GM18511 (cell line): ENCODE measurements around the gene DLL3.

Experiments
- ATAC-seq: cut with Tn5 transposase; IDR thresholded peaks from one replicate; pipeline ENCODE4 v1.9.1; 2021; ENCODE audit warnings: mild to moderate bottlenecking, moderate library complexity; ENCODE audit not compliant: unreplicated experiment

The DLL3 gene

DNA sequence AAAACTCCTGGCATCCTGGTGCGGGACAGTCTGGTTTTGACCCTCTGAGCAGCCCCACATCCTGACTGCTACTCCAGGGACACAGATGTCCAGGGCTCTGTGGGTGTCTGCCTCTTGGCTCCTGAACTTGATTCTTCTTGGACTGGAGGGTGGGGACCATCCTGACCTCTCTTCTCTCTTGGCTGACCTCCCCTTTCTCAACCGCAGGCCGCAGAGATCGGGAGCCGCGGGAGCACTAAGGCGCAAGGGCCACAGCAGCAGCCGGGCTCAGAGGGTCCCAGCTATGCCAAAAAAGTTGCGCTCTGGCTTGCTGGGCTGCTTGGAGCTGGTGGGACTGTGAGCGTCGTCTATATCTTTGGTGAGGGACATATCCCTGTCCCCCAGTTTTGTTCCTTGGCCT, 17.1 kb upstream of the DLL3 start:
- ATAC-seq, result no peak

DNA sequence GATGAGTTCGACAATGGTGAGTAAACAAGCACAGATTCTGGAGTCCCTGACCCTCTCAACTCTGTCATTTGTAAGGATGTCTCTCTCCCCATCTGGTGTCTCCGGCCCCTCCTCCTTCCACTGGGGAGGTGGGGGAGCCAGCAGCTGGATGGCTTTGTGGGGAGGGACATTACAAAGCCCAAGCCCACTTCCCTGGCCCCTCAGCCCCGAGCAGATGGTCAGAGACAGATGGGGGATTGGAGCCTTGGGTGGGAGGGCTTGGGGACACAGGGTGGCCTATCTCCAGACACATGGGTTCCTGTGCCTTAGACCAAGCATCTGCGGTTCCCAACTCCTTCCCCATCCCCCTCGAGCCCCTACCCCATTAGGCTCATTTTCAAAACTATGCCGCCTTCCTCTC, 15.6 kb upstream of the DLL3 start:
- ATAC-seq, result no peak

- ATAC-seq, result no peak
These were observed 9.0 kb upstream of the DLL3 start for GRCh38 chr19:39489756-39490155.

DNA sequence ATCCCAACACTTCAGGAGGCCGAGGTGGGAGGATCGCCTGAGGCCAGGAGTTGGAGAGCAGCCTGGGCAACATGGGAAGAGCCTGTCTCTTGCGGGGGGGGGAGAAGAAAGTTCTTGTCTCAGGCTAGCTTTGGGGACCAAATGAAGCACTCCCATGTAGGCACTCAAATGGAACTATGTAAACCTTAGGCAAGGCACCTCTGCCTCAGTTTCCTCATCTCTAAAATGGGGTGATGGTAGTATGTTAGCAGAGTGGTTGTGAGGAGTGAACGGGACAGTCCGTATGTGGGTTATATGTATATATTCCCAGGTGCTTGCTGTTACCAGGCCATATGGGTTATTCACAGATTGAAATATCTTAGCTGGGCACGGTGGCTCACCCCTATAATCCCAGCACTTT, 6.5 kb upstream of the DLL3 start:
- ATAC-seq, result no peak

DNA sequence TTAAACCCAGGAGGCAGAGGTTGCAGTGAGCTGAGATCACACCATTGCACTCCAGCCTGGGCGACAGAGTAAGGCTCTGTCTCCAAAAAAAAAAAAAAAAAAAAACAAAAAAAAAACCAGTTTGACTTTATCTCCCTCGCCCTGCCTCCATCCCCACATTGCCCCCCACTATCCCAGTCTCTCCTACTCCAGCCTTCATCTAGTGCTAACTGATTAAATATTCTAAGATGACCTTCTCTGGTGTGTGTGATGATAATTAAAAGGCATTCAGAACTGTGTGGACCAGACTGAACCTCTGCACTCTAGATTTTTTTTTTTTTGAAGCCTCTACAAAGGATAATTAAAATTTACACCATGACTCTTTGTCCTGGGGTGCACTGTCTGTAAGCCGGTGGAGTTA, 6.0 kb upstream of the DLL3 start:
- ATAC-seq, result no peak

GRCh38 chr19:39494661-39495060, 4.1 kb upstream of the DLL3 start:
- ATAC-seq, result no peak

DNA sequence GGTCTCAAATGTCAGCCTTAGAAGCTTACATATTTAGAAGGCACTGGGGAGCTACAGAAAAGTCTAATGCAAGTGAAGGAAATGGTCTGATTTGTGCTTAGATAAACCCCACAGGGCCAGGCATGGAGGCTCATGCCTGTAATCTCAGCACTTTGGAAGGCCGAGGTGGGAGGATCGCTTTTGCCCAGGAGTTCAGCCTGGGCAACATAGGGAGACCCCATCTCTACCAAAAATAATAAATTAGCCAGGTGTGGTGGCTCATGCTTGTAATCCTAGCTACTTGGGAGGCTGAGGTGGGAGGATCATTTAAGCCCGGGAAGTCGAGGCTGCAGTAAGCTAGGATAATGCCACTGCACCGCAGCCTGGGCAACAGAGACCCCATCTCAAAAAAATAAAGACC, 2.7 kb upstream of the DLL3 start:
- no peak for ATAC-seq

DNA sequence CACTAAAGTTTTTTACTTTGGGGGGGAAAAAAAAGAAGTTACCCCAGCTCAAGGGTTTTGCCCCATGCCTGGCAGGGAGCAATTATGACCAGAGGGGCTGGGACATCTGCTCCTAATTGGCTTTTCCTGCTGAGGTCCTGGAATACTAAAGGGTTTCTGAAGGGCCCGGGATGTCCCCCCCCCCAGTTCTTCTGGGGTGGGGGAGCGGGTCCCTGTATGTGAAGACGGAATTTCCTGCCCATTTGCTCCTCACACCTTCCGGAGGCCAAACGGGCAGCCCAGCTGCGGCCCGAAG, 1.1 kb upstream of the DLL3 start:
- no peak for ATAC-seq

DNA sequence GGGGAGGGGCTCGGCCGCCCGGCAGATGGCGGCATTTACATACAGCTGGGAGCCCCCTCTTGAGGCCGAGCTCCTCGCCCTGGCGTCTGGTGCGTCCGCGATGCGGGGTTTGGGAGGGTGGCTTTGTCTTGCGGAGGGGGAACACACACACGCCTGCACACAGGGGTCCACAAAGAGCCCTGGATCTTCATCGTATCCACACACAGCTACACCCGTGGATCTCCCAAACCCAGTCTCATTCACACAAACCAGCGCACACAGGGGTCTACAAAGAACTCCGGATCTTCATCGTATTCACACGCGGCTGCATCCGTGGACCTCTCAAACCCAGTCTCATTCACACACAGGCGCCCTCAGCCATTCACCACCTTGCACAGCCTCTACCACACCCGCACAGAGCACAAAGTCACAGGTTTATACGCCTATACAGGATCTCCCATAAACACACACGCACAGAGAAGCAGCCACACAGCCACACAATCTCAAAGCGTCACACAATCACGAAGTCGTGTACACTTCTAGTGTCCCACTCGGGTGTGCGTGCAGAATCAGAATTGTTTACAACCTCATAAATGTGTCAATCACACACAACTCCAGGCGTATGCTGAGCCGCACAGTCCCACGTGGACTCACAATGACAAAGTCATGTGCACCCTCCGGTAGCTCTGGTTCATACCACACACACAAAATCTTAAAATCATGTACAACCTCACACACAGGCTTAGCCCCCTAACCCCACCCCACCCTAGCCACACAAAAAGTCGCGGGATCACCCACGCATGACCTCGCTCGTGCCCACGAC, 550 bp upstream of the DLL3 start:
- no peak for ATAC-seq

DNA sequence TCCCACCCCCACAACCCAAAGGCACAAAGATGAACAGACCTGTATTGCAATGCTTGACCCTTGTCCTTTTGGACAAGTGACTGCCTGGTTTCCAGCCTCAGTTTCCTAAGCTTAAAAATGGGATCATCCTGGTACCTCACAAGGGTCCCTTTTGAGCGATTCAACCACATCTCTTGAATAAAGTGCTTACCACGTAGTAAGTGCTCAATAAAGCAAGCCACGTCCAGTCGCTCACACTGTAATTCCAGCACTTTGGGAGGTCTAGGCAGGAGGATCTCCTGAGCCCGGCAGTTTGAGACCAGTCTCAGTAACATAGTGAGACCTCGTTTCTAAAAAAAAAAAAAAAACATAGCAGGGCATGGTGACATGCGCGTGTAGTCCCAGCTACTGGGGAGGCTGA, 1.2 kb downstream of the DLL3 start:
- no peak for ATAC-seq

- ATAC-seq, result no peak
These were observed 1.8 kb downstream of the DLL3 start for GRCh38 chr19:39500543-39500942.

- no peak for ATAC-seq
These were observed 2.6 kb downstream of the DLL3 start for GRCh38 chr19:39501340-39501739.

DNA sequence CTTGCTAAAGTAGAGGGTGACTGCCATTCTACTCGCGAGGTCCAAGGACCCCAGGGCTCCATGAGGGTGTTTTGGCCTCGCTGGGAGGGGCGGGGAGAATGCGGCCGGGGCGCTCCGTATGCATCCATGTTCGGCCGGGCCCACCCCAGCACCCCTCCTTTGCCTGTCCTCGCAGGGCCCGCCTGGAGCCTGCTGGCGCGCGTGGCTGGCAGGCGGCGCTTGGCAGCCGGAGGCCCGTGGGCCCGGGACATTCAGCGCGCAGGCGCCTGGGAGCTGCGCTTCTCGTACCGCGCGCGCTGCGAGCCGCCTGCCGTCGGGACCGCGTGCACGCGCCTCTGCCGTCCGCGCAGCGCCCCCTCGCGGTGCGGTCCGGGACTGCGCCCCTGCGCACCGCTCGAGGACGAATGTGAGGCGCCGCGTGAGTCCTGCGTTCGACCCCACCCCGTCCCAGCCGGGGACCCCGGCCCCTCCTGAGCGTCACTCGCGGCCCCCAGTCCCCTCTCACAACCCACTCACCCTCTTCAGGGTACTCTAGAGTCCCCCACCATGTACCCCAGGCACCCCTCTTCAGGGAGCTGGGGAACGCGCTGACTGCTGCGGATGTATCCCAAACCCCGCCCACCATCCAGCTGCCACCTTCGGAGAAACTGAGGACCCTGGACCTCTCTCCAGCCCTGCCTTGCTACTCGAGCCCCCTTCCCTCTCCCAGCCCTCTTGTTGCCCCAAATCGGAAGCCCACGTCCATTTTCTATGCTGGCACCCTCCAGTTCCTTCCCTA, 4.1 kb downstream of the DLL3 start:
- ATAC-seq, result no peak

DNA sequence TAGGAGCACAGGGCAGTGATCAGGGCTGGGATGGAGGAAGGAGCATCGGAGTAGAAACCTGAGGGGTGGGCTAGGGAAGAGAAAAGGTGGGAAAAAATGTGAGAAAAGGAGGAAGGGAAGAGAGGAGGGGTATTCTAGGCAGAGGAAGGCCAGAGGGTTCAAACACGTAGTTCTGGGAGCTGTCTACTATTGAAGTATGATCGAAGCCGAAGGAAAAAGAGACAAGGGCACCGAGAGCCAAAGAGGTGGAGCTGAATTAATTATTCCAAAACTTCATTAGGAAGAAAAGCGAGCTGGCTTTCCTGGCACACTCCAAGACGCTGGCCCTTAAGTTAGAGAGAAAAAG, 7.8 kb downstream of the DLL3 start:
- ATAC-seq, result no peak

- ATAC-seq, result no peak
These were observed 8.4 kb downstream of the DLL3 start for GRCh38 chr19:39506944-39507714.

DNA sequence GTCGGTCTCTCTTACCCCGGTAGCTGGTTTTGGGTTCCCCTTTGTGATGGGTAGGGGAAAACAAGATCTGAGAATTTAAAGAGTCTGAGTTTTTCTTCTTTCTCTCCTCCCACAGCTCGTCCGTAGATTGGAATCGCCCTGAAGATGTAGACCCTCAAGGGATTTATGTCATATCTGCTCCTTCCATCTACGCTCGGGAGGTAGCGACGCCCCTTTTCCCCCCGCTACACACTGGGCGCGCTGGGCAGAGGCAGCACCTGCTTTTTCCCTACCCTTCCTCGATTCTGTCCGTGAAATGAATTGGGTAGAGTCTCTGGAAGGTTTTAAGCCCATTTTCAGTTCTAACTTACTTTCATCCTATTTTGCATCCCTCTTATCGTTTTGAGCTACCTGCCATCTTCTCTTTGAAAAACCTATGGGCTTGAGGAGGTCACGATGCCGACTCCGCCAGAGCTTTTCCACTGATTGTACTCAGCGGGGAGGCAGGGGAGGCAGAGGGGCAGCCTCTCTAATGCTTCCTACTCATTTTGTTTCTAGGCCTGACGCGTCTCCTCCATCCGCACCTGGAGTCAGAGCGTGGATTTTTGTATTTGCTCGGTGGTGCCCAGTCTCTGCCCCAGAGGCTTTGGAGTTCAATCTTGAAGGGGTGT, 9.1 kb downstream of the DLL3 start:
- no peak for ATAC-seq

- no peak for ATAC-seq
These were observed 9.9 kb downstream of the DLL3 start for GRCh38 chr19:39508629-39509028.

GRCh38 chr19:39509233-39509632, 10.5 kb downstream of the DLL3 start:
- ATAC-seq, result no peak

- ATAC-seq, result no peak
These were observed 14.2 kb downstream of the DLL3 start for GRCh38 chr19:39512988-39513387.

DNA sequence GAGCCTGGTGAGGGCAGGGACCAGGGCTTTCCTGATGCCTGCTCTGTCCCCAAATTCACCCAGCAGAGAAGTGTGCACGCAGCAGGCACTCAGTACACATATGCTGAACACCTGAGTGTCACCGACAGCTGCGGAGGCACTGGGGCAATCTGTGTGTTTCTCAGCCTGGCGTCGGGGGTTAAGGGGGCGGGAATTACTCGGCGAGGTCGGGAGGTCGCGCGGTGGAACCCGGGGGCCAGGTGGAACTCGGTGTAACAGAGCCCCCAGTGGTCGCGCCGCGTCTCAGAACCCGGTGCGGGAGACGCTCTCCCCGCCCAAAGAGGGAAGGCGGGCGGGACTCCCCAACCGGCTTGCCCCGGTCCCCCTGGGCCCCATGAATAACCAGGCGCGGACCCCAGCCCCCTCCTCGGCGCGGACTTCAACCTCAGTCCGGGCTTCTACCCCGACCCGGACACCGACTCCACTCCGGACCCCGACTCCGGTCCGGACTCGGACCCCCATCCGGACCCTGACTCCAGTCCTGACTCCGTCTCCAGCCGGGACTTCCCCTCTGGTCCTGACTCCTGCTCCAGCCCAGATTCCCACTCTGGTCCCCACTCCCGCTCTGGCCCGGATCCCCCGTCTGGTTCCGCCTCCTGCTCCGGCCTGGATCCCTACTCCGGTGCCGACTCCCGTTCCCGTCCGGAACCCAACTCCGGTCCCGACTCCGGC, 16.2 kb downstream of the DLL3 start, which contains the start of gene SELENOV:
TSS of gene SELENOV (plus strand) at position 300 of the 711 bp plus-strand sequence. CDS start at position 374, 74 bp downstream.
- no peak for ATAC-seq
